K562 (cell line): ENCODE measurements around the gene DNAJC13. TPM values are rescaled to one million over a fixed set of nuclear protein-coding genes. Genes with fewer than 3 reads are reported as not detected.

Experiments used
- GATA2 ChIP-seq: sonication (generic); formaldehyde crosslinking; IDR thresholded peaks from 2 replicates; pipeline ENCODE4 v1.4.0; 2020; ENCODE audit warnings: mild to moderate bottlenecking, missing genetic modification reagents
- HNRNPH1 ChIP-seq: fragments of 200-400 bp; formaldehyde crosslinking; optimal IDR thresholded peaks from 2 replicates; pipeline ENCODE3; 2017; ENCODE audit warnings: low read depth, mild to moderate bottlenecking, low read length, moderate library complexity
- MTA3 ChIP-seq: fragments of 450-650 bp; formaldehyde crosslinking; IDR thresholded peaks from 2 replicates; pipeline ENCODE4 v1.6.1; 2017; ENCODE audit warnings: mild to moderate bottlenecking, borderline replicate concordance
- PRMT5 ChIP-seq: sonication (generic); formaldehyde crosslinking; IDR thresholded peaks from 2 replicates; pipeline ENCODE4 v1.5.0; 2020; ENCODE audit warnings: missing genetic modification reagents
- RBM39 ChIP-seq: fragments of 200-400 bp; formaldehyde crosslinking; optimal IDR thresholded peaks from 2 replicates; pipeline ENCODE3; 2018; ENCODE audit warnings: low read depth, low read length
- RFX7 ChIP-seq: fragments of 250-450 bp; sonication (Bioruptor Pico); IDR thresholded peaks from 2 replicates; pipeline ENCODE4 v1.5.1; 2021; ENCODE audit warnings: mild to moderate bottlenecking
- SP1 ChIP-seq: sonication (generic); formaldehyde crosslinking; IDR thresholded peaks from 2 replicates; pipeline ENCODE4 v1.8.1; 2022; ENCODE audit warnings: mild to moderate bottlenecking, missing genetic modification reagents
- TAF9B ChIP-seq: fragments of 450-650 bp; IDR thresholded peaks from 2 replicates; pipeline ENCODE4 v1.6.1; 2018; ENCODE audit warnings: mild to moderate bottlenecking; ENCODE audit not compliant: partially characterized antibody
- TARDBP ChIP-seq: fragments of 450-650 bp; IDR thresholded peaks from 2 replicates; pipeline ENCODE4 v1.6.1; 2016
- TEAD2 ChIP-seq: fragments of 450-650 bp; IDR thresholded peaks from 2 replicates; pipeline ENCODE4 v1.6.1; 2016; ENCODE audit warnings: missing genetic modification characterization, control low read depth, missing compliant biosample characterization
- ZFPM2 ChIP-seq: fragments of 250-450 bp; sonication (Bioruptor Pico); IDR thresholded peaks from 2 replicates; pipeline ENCODE4 v1.5.1; 2022; ENCODE audit warnings: mild to moderate bottlenecking
- ZNF174 ChIP-seq: fragments of 250-450 bp; sonication (Bioruptor Pico); IDR thresholded peaks from 2 replicates; pipeline ENCODE4 v1.4.0; 2020; ENCODE audit warnings: mild to moderate bottlenecking
- ZNF324 ChIP-seq: fragments of 250-450 bp; sonication (Bioruptor Pico); IDR thresholded peaks from 2 replicates; pipeline ENCODE4 v1.4.0; 2020; ENCODE audit warnings: mild to moderate bottlenecking
- ZNF431 ChIP-seq: sonication (generic); formaldehyde crosslinking; IDR thresholded peaks from 2 replicates; pipeline ENCODE4 v1.8.0; 2022; ENCODE audit warnings: mild to moderate bottlenecking, missing genetic modification reagents
- ZNF644 ChIP-seq: fragments of 200-800 bp; sonication (Bioruptor generic); IDR thresholded peaks from 2 replicates; pipeline ENCODE4 v1.6.1; 2016; ENCODE audit warnings: low read depth, missing genetic modification characterization, missing compliant biosample characterization
- polyA plus RNA-seq, 8 experiments: library from polyadenylated mRNA; depleted of rRNA in 4 of 8; stranded (reverse) in 5 of 8; unstranded in 3 of 8; fragments of >200 nt; fragmentation: Nextera tagmentation in 2 of 8; fragmentation: Illumina TruSeq in 1 of 8; extraction: Ambion mirVana in 2 of 8; extraction: Trizol in 1 of 8; gene quantifications; 2 replicates each; pipeline versions ENCODE4 v1.2.1 to v1.2.3, GENCODE V29; 2011 to 2014; ENCODE audit warnings: inconsistent platforms in 1 of 8, missing spikeins in 1 of 8
- total RNA-seq, 7 experiments: library from RNA; depleted of rRNA in 6 of 7; stranded (reverse); fragments of >200 nt in 6 of 7; fragmentation: Illumina TruSeq in 2 of 7; extraction: Trizol in 2 of 7; gene quantifications; 2 replicates each; pipeline versions ENCODE4 v1.2.1 to v1.2.3, GENCODE V29; 2011 to 2021; ENCODE audit warnings: low replicate concordance in 1 of 7
- TF ChIP-seq, protein P1 (sequence below): sonication (generic); formaldehyde crosslinking; IDR thresholded peaks from 2 replicates; pipeline ENCODE4 v1.8.0; 2023; ENCODE audit warnings: missing genetic modification reagents, mild to moderate bottlenecking, borderline replicate concordance
- TF ChIP-seq, protein P2 (sequence below): fragments of 250-450 bp; sonication (Bioruptor Pico); IDR thresholded peaks from 2 replicates; pipeline ENCODE4 v1.9.0; 2021; ENCODE audit warnings: mild to moderate bottlenecking, inconsistent platforms
- TF ChIP-seq, protein P3 (sequence below): fragments of 250-450 bp; sonication (Bioruptor Pico); IDR thresholded peaks from 2 replicates; pipeline ENCODE4 v1.5.0; 2022; ENCODE audit warnings: mild to moderate bottlenecking

DNAJC13 gene
- total and polyA plus RNA-seq, 9 of the 15 experiments (the other 6 are each of a cell fraction or from before 2014, with no cell fraction given) = 2.9 to 17.1 (median 10.2) TPM

DNA sequence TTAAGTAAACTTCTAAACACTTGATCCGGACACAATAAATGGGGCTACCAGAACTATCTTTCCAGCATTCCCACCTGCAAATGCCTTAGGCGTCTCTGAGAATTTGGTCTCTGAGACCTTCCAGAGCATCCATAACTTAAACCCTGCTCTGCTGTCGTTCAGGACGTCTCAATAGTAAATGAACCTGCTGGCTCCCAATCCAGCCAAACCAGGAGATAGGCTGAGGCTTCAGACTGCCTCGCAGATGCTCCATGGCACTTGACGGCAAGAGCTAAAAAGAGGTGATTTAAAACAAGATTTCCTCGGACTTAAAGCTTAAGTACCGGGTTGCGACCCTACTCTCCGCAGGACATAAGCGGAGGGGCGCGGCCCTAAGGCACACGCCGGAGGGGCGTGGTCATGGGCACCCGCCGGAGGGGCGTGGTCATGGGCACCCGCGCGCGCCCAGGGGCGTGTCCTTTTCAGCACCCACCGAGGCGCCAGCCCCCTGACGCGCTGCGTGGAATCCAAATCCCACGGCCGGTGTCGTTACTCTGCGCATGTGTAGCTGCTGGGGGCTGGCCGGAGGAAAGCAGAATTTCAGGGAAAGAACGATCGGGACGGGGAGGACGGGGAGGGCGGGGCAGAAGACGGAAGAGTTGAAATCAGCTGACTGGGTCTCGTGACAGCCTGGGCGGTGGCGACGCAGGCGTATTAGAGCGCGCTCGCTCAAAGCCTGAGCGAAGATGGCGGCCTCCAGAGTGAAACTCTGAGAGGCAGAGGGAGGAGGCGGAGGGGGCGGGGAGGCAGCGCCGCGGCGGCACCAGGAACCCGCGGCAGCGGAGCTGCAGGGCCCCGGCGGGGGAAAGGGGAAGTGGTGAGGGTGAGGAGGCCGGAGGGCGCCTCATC, at the start of gene DNAJC13 (continued):
- TF ChIP-seq, protein P1, sequence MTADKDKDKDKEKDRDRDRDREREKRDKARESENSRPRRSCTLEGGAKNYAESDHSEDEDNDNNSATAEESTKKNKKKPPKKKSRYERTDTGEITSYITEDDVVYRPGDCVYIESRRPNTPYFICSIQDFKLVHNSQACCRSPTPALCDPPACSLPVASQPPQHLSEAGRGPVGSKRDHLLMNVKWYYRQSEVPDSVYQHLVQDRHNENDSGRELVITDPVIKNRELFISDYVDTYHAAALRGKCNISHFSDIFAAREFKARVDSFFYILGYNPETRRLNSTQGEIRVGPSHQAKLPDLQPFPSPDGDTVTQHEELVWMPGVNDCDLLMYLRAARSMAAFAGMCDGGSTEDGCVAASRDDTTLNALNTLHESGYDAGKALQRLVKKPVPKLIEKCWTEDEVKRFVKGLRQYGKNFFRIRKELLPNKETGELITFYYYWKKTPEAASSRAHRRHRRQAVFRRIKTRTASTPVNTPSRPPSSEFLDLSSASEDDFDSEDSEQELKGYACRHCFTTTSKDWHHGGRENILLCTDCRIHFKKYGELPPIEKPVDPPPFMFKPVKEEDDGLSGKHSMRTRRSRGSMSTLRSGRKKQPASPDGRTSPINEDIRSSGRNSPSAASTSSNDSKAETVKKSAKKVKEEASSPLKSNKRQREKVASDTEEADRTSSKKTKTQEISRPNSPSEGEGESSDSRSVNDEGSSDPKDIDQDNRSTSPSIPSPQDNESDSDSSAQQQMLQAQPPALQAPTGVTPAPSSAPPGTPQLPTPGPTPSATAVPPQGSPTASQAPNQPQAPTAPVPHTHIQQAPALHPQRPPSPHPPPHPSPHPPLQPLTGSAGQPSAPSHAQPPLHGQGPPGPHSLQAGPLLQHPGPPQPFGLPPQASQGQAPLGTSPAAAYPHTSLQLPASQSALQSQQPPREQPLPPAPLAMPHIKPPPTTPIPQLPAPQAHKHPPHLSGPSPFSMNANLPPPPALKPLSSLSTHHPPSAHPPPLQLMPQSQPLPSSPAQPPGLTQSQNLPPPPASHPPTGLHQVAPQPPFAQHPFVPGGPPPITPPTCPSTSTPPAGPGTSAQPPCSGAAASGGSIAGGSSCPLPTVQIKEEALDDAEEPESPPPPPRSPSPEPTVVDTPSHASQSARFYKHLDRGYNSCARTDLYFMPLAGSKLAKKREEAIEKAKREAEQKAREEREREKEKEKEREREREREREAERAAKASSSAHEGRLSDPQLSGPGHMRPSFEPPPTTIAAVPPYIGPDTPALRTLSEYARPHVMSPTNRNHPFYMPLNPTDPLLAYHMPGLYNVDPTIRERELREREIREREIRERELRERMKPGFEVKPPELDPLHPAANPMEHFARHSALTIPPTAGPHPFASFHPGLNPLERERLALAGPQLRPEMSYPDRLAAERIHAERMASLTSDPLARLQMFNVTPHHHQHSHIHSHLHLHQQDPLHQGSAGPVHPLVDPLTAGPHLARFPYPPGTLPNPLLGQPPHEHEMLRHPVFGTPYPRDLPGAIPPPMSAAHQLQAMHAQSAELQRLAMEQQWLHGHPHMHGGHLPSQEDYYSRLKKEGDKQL (CRISPR knock-in tag) = no peak
- peak; percentile 88 for TF ChIP-seq SP1 (CRISPR knock-in tag)
- TF ChIP-seq TARDBP = no peak
- no peak for TF ChIP-seq ZFPM2 (CRISPR knock-in tag)
- no peak for TF ChIP-seq PRMT5 (CRISPR knock-in tag)
- TF ChIP-seq HNRNPH1 = no peak
- no peak for TF ChIP-seq ZNF644 (tag)
- peak; percentile 54 for TF ChIP-seq TAF9B
- no peak for TF ChIP-seq ZNF174 (CRISPR knock-in tag)
- no peak for TF ChIP-seq RBM39
- no peak for TF ChIP-seq GATA2 (CRISPR knock-in tag)
- TF ChIP-seq, protein P2, sequence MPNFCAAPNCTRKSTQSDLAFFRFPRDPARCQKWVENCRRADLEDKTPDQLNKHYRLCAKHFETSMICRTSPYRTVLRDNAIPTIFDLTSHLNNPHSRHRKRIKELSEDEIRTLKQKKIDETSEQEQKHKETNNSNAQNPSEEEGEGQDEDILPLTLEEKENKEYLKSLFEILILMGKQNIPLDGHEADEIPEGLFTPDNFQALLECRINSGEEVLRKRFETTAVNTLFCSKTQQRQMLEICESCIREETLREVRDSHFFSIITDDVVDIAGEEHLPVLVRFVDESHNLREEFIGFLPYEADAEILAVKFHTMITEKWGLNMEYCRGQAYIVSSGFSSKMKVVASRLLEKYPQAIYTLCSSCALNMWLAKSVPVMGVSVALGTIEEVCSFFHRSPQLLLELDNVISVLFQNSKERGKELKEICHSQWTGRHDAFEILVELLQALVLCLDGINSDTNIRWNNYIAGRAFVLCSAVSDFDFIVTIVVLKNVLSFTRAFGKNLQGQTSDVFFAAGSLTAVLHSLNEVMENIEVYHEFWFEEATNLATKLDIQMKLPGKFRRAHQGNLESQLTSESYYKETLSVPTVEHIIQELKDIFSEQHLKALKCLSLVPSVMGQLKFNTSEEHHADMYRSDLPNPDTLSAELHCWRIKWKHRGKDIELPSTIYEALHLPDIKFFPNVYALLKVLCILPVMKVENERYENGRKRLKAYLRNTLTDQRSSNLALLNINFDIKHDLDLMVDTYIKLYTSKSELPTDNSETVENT = no peak
- TF ChIP-seq, protein P3, sequence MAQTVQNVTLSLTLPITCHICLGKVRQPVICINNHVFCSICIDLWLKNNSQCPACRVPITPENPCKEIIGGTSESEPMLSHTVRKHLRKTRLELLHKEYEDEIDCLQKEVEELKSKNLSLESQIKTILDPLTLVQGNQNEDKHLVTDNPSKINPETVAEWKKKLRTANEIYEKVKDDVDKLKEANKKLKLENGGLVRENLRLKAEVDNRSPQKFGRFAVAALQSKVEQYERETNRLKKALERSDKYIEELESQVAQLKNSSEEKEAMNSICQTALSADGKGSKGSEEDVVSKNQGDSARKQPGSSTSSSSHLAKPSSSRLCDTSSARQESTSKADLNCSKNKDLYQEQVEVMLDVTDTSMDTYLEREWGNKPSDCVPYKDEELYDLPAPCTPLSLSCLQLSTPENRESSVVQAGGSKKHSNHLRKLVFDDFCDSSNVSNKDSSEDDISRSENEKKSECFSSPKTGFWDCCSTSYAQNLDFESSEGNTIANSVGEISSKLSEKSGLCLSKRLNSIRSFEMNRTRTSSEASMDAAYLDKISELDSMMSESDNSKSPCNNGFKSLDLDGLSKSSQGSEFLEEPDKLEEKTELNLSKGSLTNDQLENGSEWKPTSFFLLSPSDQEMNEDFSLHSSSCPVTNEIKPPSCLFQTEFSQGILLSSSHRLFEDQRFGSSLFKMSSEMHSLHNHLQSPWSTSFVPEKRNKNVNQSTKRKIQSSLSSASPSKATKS (CRISPR knock-in tag) = no peak
- TF ChIP-seq RFX7 (CRISPR knock-in tag) = no peak
- TF ChIP-seq MTA3 = no peak
- TF ChIP-seq ZNF431 (CRISPR knock-in tag) = no peak
- TF ChIP-seq ZNF324 (CRISPR knock-in tag) = no peak
- no peak for TF ChIP-seq TEAD2 (tag)
